HEK293 (cell line): ENCODE data around the gene SYTL2.

ENCODE experiments used
- GLI2 ChIP-seq: fragments of 450-650 bp; formaldehyde crosslinking; IDR thresholded peaks from 2 replicates; pipeline ENCODE4; 2017; ENCODE audit warnings: missing biosample characterization, missing genetic modification characterization, low read depth, borderline replicate concordance
- KLF7 ChIP-seq: fragments of 450-650 bp; formaldehyde crosslinking; IDR thresholded peaks from 2 replicates; pipeline ENCODE4 v1.5.1; 2016; ENCODE audit warnings: missing biosample characterization, missing genetic modification characterization, borderline replicate concordance
- KLF8 ChIP-seq: fragments of 450-650 bp; formaldehyde crosslinking; IDR thresholded peaks from 2 replicates; pipeline ENCODE4 v1.5.1; 2016; ENCODE audit warnings: missing biosample characterization, missing genetic modification characterization
- OSR2 ChIP-seq: fragments of 450-650 bp; formaldehyde crosslinking; IDR thresholded peaks from 2 replicates; pipeline ENCODE4 v1.5.1; 2016; ENCODE audit warnings: missing biosample characterization, missing genetic modification characterization
- REPIN1 ChIP-seq: fragments of 450-650 bp; formaldehyde crosslinking; IDR thresholded peaks from 2 replicates; pipeline ENCODE4 v1.5.1; 2017; ENCODE audit warnings: missing biosample characterization, missing genetic modification characterization, low read depth
- SCRT2 ChIP-seq: fragments of 450-650 bp; formaldehyde crosslinking; IDR thresholded peaks from 2 replicates; pipeline ENCODE4 v1.5.1; 2016; ENCODE audit warnings: missing biosample characterization, missing genetic modification characterization
- SP7 ChIP-seq: fragments of 450-650 bp; formaldehyde crosslinking; IDR thresholded peaks from 2 replicates; pipeline ENCODE4 v1.5.1; 2016; ENCODE audit warnings: missing biosample characterization, missing genetic modification characterization
- ZBTB17 ChIP-seq: fragments of 450-650 bp; formaldehyde crosslinking; IDR thresholded peaks from 2 replicates; pipeline ENCODE4 v1.5.1; 2016; ENCODE audit warnings: missing biosample characterization, missing genetic modification characterization
- ZNF24 ChIP-seq: fragments of 450-650 bp; formaldehyde crosslinking; IDR thresholded peaks from 2 replicates; pipeline ENCODE4 v1.5.1; 2016; ENCODE audit warnings: missing biosample characterization, missing genetic modification characterization
- ZNF366 ChIP-seq: fragments of 450-650 bp; formaldehyde crosslinking; conservative IDR thresholded peaks from 2 replicates; pipeline ENCODE4 v1.5.1; 2016; ENCODE audit warnings: missing biosample characterization, missing genetic modification characterization
- ZNF514 ChIP-seq: fragments of 450-650 bp; formaldehyde crosslinking; IDR thresholded peaks from 2 replicates; pipeline ENCODE4 v1.5.1; 2016; ENCODE audit warnings: missing biosample characterization, missing genetic modification characterization
- ZNF654 ChIP-seq: fragments of 450-650 bp; formaldehyde crosslinking; IDR thresholded peaks from 2 replicates; pipeline ENCODE4 v1.5.1; 2016; ENCODE audit warnings: low read depth, missing biosample characterization, missing genetic modification characterization
- ZNF843 ChIP-seq: fragments of 450-650 bp; formaldehyde crosslinking; IDR thresholded peaks from 2 replicates; pipeline ENCODE4 v1.5.1; 2016; ENCODE audit warnings: missing biosample characterization, missing genetic modification characterization
- ZSCAN23 ChIP-seq: fragments of 450-650 bp; formaldehyde crosslinking; IDR thresholded peaks from 2 replicates; pipeline ENCODE4 v1.5.1; 2016; ENCODE audit warnings: missing biosample characterization, missing genetic modification characterization
- ZXDB ChIP-seq: fragments of 450-650 bp; formaldehyde crosslinking; IDR thresholded peaks from 2 replicates; pipeline ENCODE4 v1.5.1; 2016; ENCODE audit warnings: missing biosample characterization, missing genetic modification characterization
- TF ChIP-seq, protein P1 (sequence below): fragments of 450-650 bp; formaldehyde crosslinking; IDR thresholded peaks from 2 replicates; pipeline ENCODE4 v1.5.1; 2016; ENCODE audit warnings: missing biosample characterization, missing genetic modification characterization
- TF ChIP-seq, protein P2 (sequence below): fragments of 450-650 bp; formaldehyde crosslinking; IDR thresholded peaks from 2 replicates; pipeline ENCODE4 v1.5.1; 2016; ENCODE audit warnings: missing biosample characterization, missing genetic modification characterization
- TF ChIP-seq, protein P3 (sequence below): fragments of 450-650 bp; formaldehyde crosslinking; IDR thresholded peaks from 2 replicates; pipeline ENCODE4 v1.5.1; 2017; ENCODE audit warnings: missing biosample characterization, missing genetic modification characterization
- TF ChIP-seq, protein P4 (sequence below): fragments of 450-650 bp; formaldehyde crosslinking; IDR thresholded peaks from 2 replicates; pipeline ENCODE4 v1.5.1; 2016; ENCODE audit warnings: missing biosample characterization, missing genetic modification characterization
- TF ChIP-seq, protein P5 (sequence below): fragments of 450-650 bp; formaldehyde crosslinking; IDR thresholded peaks from 2 replicates; pipeline ENCODE4 v1.5.1; 2016; ENCODE audit warnings: missing biosample characterization, missing genetic modification characterization, borderline replicate concordance
- TF ChIP-seq, protein P6 (sequence below): fragments of 450-650 bp; formaldehyde crosslinking; IDR thresholded peaks from 2 replicates; pipeline ENCODE4 v1.5.0; 2017; ENCODE audit warnings: missing biosample characterization, missing genetic modification characterization, borderline replicate concordance
- TF ChIP-seq, protein P7 (sequence below): fragments of 450-650 bp; formaldehyde crosslinking; IDR thresholded peaks from 2 replicates; pipeline ENCODE4 v1.5.1; 2016; ENCODE audit warnings: missing biosample characterization, missing genetic modification characterization

The SYTL2 gene

DNA sequence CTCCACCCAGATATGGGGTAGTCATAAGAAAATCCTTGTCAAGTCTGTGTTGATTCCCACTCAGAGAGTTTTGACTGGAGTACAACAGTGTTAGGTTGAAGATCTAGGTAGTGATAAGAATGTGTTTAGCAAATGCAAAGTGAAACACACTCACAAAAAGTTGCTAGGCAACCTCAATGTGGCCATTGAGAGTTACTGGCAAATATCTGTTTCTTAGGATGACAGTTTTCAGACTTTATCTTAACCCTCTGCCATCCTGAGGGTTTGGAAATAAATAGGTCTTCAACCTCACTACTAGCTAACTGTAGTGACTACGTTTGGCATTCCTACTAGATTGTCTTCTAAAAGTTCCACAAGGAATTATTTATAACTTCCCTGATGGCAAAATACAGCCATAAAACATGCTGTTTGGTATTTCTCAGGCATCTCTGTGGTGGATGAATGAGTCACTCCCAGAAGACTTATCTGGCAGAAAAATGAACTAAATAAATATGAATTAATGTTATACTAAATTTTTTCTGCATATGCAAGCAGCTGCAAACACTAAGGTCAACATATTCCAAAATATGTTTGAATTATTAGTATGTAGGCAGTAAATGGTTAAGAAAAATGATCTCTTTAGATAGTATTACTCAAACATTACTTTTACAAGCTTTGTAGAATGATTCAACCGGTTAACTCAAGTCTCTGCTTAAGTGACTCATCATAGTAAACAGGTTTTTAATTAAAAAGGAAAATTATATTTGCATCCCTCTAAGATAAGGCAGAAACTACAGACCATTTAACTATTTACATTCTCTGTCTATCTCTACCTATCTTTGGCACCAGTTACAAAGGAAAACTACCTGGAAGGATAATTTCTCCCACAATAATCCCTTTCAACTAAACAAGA is 17.1 kb upstream of the SYTL2 start (continued):
- TF ChIP-seq, protein P1, sequence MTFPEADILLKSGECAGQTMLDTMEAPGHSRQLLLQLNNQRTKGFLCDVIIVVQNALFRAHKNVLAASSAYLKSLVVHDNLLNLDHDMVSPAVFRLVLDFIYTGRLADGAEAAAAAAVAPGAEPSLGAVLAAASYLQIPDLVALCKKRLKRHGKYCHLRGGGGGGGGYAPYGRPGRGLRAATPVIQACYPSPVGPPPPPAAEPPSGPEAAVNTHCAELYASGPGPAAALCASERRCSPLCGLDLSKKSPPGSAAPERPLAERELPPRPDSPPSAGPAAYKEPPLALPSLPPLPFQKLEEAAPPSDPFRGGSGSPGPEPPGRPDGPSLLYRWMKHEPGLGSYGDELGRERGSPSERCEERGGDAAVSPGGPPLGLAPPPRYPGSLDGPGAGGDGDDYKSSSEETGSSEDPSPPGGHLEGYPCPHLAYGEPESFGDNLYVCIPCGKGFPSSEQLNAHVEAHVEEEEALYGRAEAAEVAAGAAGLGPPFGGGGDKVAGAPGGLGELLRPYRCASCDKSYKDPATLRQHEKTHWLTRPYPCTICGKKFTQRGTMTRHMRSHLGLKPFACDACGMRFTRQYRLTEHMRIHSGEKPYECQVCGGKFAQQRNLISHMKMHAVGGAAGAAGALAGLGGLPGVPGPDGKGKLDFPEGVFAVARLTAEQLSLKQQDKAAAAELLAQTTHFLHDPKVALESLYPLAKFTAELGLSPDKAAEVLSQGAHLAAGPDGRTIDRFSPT (tag by site-specific recombination), result peak; percentile 39; the same call in 1 of the 2 replicates
- TF ChIP-seq, protein P2, sequence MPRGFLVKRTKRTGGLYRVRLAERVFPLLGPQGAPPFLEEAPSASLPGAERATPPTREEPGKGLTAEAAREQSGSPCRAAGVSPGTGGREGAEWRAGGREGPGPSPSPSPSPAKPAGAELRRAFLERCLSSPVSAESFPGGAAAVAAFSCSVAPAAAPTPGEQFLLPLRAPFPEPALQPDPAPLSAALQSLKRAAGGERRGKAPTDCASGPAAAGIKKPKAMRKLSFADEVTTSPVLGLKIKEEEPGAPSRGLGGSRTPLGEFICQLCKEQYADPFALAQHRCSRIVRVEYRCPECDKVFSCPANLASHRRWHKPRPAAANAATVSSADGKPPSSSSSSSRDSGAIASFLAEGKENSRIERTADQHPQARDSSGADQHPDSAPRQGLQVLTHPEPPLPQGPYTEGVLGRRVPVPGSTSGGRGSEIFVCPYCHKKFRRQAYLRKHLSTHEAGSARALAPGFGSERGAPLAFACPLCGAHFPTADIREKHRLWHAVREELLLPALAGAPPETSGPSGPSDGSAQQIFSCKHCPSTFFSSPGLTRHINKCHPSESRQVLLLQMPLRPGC (tag by site-specific recombination), result 0 out of 2 replicates have a peak, but pooled peaks have one; percentile 45
- TF ChIP-seq KLF8 (tag by site-specific recombination) (peak; percentile 56; the same call in 1 of the 2 replicates), ZNF366 (tag by site-specific recombination) (peak; percentile 90), ZNF654 (tag by site-specific recombination) (0 out of 2 replicates have a peak, but pooled peaks have one; percentile 2), GLI2 (tag by site-specific recombination) (0 out of 2 replicates have a peak, but pooled peaks have one; percentile 30), ZNF514 (tag by site-specific recombination) (no peak), ZBTB17 (tag by site-specific recombination) (0 out of 2 replicates have a peak, but pooled peaks have one; percentile 39), ZSCAN23 (tag by site-specific recombination) (no peak), SCRT2 (tag by site-specific recombination) (peak; percentile 81), ZNF843 (peak; percentile 60; the same call in 1 of the 2 replicates), OSR2 (tag by site-specific recombination) (peak; percentile 21; the same call in 1 of the 2 replicates), ZXDB (0 out of 2 replicates have a peak, but pooled peaks have one; percentile 18), KLF7 (tag by site-specific recombination) (no peak), SP7 (tag by site-specific recombination) (peak; percentile 84), REPIN1 (tag by site-specific recombination) (no peak), ZNF24 (tag by site-specific recombination) (0 out of 2 replicates have a peak, but pooled peaks have one; percentile 23)
- TF ChIP-seq, protein P3, sequence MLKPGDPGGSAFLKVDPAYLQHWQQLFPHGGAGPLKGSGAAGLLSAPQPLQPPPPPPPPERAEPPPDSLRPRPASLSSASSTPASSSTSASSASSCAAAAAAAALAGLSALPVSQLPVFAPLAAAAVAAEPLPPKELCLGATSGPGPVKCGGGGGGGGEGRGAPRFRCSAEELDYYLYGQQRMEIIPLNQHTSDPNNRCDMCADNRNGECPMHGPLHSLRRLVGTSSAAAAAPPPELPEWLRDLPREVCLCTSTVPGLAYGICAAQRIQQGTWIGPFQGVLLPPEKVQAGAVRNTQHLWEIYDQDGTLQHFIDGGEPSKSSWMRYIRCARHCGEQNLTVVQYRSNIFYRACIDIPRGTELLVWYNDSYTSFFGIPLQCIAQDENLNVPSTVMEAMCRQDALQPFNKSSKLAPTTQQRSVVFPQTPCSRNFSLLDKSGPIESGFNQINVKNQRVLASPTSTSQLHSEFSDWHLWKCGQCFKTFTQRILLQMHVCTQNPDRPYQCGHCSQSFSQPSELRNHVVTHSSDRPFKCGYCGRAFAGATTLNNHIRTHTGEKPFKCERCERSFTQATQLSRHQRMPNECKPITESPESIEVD, result peak; percentile 79
- TF ChIP-seq, protein P4, sequence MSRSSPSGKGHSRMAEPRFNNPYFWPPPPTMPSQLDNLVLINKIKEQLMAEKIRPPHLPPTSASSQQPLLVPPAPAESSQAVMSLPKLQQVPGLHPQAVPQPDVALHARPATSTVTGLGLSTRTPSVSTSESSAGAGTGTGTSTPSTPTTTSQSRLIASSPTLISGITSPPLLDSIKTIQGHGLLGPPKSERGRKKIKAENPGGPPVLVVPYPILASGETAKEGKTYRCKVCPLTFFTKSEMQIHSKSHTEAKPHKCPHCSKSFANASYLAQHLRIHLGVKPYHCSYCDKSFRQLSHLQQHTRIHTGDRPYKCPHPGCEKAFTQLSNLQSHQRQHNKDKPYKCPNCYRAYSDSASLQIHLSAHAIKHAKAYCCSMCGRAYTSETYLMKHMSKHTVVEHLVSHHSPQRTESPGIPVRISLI (tag by site-specific recombination), result 0 out of 2 replicates have a peak, but pooled peaks have one; percentile 22
- TF ChIP-seq, protein P5, sequence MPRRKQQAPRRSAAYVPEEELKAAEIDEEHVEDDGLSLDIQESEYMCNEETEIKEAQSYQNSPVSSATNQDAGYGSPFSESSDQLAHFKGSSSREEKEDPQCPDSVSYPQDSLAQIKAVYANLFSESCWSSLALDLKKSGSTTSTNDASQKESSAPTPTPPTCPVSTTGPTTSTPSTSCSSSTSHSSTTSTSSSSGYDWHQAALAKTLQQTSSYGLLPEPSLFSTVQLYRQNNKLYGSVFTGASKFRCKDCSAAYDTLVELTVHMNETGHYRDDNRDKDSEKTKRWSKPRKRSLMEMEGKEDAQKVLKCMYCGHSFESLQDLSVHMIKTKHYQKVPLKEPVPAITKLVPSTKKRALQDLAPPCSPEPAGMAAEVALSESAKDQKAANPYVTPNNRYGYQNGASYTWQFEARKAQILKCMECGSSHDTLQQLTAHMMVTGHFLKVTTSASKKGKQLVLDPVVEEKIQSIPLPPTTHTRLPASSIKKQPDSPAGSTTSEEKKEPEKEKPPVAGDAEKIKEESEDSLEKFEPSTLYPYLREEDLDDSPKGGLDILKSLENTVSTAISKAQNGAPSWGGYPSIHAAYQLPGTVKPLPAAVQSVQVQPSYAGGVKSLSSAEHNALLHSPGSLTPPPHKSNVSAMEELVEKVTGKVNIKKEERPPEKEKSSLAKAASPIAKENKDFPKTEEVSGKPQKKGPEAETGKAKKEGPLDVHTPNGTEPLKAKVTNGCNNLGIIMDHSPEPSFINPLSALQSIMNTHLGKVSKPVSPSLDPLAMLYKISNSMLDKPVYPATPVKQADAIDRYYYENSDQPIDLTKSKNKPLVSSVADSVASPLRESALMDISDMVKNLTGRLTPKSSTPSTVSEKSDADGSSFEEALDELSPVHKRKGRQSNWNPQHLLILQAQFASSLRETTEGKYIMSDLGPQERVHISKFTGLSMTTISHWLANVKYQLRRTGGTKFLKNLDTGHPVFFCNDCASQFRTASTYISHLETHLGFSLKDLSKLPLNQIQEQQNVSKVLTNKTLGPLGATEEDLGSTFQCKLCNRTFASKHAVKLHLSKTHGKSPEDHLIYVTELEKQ (tag by site-specific recombination), result peak; percentile 16; the same call in 1 of the 2 replicates
- TF ChIP-seq, protein P6, sequence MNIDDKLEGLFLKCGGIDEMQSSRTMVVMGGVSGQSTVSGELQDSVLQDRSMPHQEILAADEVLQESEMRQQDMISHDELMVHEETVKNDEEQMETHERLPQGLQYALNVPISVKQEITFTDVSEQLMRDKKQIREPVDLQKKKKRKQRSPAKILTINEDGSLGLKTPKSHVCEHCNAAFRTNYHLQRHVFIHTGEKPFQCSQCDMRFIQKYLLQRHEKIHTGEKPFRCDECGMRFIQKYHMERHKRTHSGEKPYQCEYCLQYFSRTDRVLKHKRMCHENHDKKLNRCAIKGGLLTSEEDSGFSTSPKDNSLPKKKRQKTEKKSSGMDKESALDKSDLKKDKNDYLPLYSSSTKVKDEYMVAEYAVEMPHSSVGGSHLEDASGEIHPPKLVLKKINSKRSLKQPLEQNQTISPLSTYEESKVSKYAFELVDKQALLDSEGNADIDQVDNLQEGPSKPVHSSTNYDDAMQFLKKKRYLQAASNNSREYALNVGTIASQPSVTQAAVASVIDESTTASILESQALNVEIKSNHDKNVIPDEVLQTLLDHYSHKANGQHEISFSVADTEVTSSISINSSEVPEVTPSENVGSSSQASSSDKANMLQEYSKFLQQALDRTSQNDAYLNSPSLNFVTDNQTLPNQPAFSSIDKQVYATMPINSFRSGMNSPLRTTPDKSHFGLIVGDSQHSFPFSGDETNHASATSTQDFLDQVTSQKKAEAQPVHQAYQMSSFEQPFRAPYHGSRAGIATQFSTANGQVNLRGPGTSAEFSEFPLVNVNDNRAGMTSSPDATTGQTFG (tag by site-specific recombination), result no peak
- TF ChIP-seq, protein P7, sequence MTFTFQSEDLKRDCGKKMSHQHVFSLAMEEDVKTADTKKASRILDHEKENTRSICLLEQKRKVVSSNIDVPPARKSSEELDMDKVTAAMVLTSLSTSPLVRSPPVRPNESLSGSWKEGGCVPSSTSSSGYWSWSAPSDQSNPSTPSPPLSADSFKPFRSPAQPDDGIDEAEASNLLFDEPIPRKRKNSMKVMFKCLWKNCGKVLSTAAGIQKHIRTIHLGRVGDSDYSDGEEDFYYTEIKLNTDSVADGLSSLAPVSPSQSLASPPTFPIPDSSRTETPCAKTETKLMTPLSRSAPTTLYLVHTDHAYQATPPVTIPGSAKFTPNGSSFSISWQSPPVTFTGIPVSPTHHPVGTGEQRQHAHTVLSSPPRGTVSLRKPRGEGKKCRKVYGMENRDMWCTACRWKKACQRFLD, result no peak
